ENCODE measurements around the gene SETD7. TPM values are rescaled to one million over a fixed set of nuclear protein-coding genes. Genes with fewer than 3 reads are reported as not detected.

Gene SETD7
- total RNA-seq, 1 donor from 2014 or later, result 50.0 TPM

DNA sequence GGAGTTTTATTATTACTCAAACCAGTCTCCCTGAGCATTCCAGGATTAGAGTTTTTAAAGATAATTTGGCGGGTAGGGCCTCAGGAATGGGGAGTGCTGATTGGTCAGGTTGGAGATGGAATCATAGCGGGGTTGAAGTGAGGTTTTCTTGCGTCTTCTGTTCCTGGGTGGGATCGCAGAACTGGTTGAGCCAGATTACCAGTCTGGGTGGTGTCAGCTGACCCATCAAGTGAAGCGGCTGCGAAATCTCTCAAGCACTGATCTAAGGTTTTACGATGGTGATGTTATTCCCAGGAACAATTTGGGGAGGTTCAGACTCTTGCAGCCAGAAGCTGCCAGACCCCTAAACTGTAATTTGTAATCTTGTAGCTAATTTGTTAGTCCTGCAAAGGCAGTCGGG lies 25.1 kb upstream of the SETD7 start:
- no peak for DNase-seq
- ATAC-seq, result no peak
- intact Hi-C loops (cut with micrococcal nuclease), result no loop called here

DNA sequence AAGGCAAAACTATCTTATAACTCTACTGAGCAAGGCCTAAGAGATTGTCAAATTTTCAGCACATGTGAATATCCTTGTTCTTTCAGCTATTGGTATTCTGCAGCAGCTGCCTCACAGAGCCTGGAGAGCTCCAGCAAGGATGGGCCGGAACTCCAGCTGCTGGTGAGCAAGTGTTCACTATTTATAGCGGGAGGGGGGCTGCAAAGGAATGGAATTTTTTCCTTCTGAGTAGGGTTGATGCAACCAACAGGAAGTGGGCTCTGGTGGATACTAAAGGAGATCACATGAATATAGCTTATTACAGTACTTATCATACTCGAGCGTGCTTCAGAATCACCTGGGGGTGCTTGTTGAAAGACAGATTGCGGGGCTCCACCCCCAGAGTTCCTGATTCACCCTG lies 20.2 kb upstream of the SETD7 start:
- intact Hi-C loops (cut with micrococcal nuclease), result no loop called here
- ATAC-seq, result no peak
- DNase-seq, result no peak

DNA sequence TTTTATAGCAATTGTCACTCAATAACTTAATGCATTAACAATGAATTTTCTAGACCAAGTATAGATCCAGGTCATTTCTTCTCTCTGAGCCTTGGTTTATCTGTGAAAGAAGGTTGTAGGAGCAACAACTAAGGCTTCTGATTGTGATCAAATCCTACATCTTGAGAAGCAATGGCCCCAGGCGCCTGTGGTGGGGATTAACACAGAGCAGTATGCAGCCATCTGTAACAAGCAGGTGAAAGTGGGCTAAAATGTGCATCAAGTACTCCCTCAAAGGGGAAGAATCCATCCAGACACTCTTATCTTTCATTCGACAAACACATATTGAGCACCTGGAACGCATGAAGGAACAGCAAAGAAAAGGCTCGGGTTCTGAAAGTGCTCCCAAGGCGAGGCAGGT lies 19.1 kb upstream of the SETD7 start:
- intact Hi-C loops (cut with micrococcal nuclease), result no loop called here
- DNase-seq (no peak), ATAC-seq (no peak)

DNA sequence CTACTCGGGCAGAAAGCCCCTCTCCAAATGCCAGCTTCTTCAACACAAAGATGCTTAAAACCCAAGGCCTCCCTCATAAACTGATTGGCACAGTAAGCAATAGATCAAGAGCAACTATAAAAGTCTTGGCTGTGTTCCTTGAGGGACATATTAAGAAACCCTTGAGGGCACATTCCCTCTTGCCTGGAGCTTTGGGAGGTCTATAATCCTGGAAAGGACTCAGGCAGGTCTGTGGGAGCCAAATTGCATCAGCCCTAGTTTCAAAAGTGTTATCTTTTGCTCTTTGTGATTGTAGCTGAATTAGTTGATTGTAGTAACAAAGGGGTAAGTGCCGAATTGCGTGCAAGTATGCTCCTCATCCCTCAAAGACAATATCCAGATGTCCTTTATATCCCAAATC lies 18.6 kb upstream of the SETD7 start:
- ATAC-seq, result no peak
- intact Hi-C loops (cut with micrococcal nuclease), result no loop called here
- no peak for DNase-seq

DNA sequence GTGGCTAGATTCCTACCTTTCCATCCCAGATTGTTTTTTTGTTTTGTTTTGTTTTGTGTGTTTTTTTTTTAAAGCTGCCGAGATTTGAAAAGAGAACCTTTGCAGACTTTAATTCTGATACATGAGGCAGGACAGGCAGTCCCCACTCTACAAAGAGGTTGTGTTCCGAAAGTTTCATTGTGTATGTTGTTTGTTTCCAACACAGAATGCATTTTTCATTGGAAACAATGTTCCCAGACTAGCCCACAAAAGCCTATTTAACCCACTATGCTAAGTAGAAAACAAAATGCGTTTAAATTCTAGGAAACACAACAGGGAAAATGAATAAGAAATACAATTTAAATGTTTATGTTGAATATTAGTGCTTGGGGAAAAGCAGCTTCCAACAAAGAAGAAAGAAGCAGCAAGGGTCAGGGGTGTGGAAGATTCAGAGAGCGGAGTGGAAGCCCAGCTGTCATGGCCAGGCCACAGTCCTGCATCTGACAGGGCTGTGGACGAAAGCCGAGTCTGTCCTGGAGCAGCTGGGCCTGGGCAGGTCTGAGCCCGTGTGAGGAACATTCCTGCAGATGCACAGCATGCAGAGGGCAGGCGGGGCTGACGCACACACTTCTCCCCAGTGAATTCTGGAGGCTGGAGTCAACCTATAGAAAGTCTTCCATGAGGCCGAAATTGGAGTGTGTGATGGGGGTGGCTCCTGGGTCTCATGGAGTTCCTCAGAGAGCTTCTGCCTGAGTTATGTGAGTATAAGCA lies 12.4 kb upstream of the SETD7 start:
- ATAC-seq (peak; percentile 24), DNase-seq (no peak)
- intact Hi-C loops (cut with micrococcal nuclease), result no loop called here

DNA sequence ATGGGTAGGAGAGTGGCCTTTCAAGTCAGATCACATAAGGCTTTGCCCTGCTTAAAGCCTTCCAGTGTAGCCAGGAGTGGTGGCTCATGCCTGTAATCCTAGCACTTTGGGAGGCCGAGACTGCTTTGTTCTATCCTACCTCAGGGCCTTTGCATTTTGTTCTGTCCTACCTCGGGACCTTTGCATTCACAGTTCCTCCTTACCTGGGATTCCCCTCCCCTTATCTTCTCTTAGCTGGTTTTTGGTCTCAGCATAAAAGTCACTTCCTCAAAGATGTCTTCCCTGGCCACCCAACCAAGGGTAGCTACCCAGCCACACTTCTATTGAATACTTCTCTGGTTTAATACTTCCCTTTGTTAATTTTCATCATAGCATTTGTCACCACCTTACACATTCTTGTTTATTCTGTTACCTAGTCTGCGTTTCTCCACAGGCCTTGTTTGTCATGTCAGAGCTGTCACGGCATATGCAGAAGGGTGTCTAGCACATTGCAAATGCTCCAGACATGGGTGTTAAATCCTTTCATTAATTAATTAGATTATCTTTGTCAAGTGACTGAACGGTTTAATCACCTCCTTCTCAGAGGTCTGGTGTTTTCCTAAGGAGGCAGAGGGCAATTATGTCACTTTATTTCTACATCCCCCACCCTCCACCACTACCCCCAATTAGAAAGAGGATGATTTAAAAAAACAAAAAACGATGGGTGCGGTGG lies 11.3 kb upstream of the SETD7 start:
- intact Hi-C loops (cut with micrococcal nuclease), result no loop called here
- ATAC-seq, result no peak
- DNase-seq, result no peak

DNA sequence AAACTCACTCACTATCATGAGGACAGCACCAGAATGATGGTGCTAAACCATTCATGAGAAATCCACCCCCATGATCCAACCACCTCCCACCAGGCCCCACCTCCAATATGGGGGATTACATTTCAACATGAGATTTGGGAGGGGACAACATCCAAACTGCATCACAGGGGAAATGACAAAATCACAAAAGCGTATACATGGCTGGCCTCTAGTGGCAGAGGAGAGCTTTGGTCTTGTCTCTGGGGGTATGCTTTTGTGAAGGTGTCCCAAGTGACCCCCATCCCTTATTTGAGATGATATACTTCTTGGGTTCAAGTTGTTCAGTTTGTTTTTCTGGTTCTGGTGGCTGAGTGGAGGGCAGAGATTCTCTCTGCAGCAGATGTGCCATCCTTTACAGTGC lies 8.5 kb upstream of the SETD7 start:
- DNase-seq, result no peak
- intact Hi-C loops (cut with micrococcal nuclease), result no loop called here
- ATAC-seq, result no peak

DNA sequence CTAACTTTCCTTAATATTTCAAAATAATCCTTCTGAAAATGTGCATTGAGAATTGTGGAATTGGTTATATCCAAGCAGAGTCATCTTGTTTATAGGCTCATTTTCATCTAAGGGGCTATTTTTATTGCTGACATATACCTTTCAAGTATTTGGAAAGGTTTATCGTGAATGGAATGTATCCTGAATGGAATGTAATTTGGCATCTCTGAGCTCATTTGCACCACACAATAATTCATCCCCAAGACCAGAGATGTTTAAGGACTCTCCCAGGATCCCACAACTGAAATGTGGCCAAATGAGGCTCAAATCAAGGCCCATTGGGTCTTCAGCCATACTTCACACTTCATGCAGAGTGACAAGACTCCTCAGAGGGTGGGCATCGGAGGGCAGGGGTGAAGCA lies 7.5 kb upstream of the SETD7 start:
- ATAC-seq (no peak), DNase-seq (no peak)
- intact Hi-C loops (cut with micrococcal nuclease), result no loop called here

DNA sequence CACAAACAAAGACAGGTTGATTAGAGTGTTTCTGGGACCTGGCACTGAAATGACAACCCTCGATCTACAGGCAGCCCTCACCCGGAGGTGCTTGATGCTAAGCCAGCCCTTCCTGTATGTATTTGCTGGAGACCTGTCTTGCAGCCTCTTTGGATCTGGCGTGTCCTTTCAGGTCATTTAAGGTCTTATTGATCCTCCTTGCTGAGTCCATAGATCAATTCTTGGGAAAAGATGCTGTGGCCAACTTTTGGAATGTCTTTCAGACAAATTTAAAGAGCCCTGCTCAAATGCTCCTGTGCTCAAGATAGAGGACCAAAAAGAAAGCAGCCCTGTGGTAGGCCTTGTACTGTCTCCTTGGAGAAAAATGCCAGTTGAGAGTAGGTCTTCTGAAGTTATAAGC lies 6.8 kb upstream of the SETD7 start:
- intact Hi-C loops (cut with micrococcal nuclease), result no loop called here
- no peak for ATAC-seq
- no peak for DNase-seq

DNA sequence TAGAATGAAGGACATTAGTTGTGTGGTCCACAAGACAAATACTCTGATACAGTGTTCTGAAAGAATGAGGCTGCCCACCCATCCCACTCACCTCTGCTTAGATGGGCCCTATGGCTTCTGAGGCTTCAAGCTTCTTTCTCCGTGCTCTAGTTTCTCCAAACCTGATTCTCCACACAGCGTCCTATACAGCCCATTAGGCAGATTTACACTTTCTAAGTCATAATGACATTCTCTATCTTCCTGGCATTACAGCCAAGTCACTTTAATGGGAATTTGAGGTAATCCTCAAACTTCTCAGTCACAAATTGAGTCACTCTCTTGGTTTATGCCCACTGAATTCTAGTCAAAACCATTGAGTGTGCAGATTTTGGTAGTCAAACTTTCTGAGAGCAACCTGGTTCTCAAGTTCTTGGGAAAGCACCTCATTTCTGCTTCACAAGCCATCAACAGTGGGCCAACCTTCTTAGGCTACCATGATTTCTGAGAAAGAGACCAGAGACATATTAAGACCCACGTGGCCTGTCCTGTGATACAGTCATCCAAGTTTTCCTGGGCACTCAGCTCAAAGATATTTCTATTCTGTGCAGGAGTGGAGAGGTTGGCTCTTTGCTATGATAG lies 6.2 kb upstream of the SETD7 start:
- intact Hi-C loops (cut with micrococcal nuclease), result no loop called here
- no peak for DNase-seq
- no peak for ATAC-seq

DNA sequence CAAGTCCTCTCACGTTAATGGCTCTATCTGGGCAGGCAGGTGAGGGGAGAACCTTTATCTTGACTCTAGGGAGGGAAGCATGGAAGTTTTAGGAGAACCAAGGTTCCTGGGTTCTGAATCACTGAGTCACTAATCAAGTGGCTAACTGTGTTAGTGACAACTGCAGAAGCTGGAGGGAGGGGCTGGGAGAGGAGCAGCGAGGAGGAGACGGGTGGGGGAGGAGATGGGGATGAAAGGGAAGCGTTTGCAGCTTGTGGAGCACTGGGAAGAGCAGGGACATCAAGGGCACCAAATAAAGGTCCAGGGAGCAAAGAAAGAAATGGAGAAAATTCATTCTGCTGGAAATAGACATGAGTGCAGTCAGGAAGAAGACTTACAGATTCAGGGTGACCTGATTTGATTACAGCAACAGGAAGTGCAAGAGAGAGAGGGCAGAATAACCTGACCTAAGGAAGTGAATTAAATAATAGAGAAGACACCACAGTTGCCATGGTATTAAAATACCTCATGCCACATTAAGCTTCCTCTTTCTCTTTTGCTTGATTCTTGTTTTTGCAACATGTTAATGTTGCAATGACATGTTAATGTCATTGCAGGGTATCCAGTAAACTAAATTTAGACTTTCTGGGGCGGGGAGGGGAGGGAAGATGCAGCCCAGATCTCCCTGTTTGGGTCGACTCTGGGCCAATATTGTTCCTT lies 4.5 kb upstream of the SETD7 start:
- no peak for ATAC-seq

DNA sequence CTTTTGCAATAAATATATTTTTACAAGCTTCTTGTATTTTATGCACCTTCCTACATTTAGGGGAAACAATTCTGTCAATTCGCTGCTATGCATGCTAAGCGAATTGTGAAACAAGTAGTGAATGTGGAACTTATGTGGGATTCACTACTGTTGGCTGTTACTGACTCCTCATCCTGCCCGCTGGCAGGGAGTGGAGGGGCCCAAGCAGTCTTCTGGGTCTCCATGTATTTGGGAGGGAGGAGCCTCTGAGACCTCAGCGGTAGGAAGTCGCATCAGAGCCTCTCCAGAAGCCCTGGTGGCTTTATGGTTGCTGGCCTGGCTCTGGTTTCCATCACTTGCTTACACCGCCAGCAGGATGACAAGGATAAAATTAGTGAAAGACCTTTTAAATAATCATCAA lies 3.7 kb upstream of the SETD7 start:
- intact Hi-C loops (cut with micrococcal nuclease), result no loop called here
- DNase-seq, result no peak
- ATAC-seq, result no peak

More for the DNA sequence above, 4.5 kb upstream of the SETD7 start:
- intact Hi-C loops (cut with micrococcal nuclease), result no loop called here
- no peak for DNase-seq

DNA sequence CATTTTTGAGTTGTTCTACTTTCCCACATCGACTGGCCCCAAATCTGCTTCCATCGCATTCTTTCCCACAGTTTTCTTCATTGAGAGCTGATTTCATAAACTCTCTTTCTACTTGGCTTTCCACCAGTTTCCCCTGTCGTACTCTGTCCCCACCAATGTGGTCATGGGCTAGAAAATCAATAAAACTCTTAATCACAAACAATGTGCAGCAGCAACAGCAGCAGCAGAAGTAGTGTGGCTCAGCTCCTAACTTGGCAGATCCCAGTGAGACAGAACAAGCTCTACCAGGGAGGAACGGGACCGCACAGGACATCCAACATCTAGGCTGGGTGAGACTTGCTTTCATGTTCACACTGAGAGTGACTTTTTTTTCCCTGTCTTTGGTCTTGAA lies 3.1 kb upstream of the SETD7 start:
- DNase-seq, result no peak
- intact Hi-C loops (cut with micrococcal nuclease), result no loop called here
- no peak for ATAC-seq

DNA sequence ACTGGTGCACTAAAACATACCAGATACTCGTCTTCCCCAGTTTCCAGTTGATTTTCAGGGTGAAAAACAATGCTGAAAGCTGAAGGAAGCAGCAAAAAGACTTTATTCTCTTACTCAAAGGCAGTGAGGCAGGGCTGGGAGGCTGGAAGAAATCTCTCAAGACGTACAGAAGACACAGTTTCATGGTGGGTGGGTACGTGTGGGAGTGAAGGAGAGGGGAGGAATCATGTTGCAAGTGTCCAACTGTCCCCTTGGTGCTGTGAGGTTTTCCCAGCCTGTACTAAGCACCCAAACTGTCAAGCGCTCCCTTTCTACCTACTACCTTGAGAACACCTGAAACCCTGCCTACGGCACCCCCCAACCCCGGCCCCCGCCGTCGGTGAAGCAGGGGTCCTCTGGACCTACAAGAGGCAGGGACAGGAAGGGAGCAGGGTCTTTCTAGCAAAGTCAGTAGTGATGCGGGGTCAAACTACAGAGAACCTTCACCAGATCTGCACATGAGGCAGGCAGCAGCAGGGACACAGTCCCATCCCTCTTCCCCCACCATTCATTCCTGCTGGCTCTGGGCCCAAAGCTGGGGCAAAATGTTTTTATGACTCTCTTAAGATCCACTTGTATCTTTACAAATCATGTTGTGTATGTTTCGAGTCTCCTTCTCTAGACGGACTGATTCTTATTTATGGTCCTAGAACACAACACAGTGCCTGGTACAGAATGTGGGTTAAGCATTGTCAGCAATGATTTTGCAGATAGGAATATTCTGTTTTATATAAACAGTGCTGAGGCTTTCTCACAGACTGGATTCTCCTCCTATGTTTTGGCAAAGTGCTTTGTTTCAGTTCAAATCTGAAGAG lies 2.4 kb upstream of the SETD7 start:
- intact Hi-C loops (cut with micrococcal nuclease), result no loop called here
- DNase-seq, result no peak
- ATAC-seq, result no peak

DNA sequence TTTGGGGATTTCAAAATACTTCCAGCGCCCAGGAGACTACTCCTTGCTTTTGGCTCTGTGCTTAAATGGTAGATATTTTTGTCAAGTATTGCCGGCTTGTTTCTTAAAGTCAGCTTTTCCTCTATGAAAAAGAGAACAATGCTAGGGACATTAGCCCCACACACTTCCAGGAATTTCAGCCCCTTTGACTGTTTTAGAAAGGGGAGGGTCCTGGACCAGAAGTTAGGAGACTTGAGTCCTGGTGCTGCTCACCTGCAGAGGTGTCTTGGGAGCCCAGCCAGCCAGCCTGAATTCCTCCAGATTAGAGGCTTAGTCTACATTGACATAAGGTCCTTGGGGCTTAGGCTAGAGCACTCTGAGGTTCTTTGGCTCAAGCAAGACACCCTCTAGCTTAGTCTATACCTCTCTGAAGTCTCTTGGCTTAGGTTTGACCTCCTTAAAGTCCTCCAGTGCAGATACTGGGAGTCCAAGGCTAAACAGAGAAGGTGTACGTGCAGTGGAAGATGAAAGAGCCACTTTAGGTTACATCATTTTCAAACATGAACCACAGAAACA lies 1.6 kb upstream of the SETD7 start:
- intact Hi-C loops (cut with micrococcal nuclease), result no loop called here
- DNase-seq (no peak), ATAC-seq (no peak)

DNA sequence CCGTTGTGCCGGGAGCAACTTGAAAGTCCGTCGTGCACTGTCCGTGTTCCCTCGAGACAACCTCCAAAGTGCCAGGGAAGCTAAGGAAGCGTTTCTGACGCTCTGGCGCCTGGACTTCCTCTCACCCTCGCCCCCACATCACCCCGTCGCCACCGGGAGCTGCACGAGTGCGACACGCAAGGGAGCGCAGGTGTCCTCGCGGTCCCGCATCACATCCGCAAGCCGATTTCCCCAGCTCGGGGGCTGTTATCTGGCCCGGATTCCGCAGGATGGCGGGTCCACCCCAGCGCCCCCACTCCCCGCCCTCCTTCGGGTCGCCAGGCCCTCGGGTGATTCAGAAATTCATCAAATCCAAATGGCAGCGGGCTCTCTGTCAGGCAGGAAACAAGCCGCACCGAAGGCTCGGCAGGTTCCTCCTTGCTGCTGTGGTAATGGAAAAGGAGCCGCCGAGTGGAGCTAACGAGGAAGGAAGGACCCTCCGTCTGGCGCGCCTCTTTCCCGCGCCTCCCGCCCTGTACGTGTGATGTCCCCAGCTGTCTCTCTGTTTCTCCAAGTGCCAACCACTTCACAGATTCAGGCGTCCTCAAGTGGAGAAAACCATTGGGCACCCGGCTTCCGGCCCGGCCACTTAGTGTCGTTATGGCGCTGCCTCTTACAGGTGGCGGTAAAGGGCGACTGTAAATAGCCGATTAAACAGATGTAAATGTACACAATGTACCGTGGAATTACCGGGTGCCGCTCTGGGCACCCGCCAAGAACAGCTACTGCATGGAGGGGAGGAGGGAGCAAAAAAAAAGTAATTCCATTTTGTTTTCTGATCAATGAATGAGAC lies 921 bp upstream of the SETD7 start:
- intact Hi-C loops (cut with micrococcal nuclease), result no loop called here
- DNase-seq (peak; percentile 68), ATAC-seq (peak; percentile 18)

DNA sequence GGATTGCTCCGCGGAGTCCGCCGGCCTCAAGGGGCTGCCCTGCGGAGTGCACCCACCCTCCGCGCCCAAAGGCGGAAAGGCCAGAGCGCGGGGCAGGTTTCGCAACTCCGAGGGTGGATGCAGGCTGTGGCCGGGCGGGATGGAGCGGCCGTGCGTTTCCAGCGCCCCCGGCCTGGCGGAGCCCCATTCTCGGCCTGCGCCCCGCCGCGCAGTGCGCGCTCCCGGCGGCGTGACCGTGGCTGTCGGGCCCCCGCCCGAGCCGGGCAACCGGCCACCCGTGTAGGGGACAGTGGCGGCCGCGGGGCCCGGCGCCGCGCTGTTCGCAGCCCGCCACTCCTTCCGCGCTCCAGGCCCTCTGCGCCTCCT lies 331 bp downstream of the SETD7 start:
- DNase-seq (peak; percentile 78), ATAC-seq (peak; percentile 54)
- intact Hi-C loops (cut with micrococcal nuclease), result no loop called here

Measured in left ventricle myocardium superior (tissue), 1 donor.